ENCODE data around the gene MTRF1. TPM values are rescaled to one million over a fixed set of nuclear protein-coding genes. Genes with fewer than 3 reads are reported as not detected.

Gene MTRF1
- total RNA-seq, 2 donors from 2014 or later, result 13.8 to 17.7 TPM

Other genes starting within 250 kb of the MTRF1 start
- gene ELF1, start 244.3 kb downstream of the MTRF1 start, total RNA-seq, result 100 to 1,000 TPM; 197 to 232 TPM
- gene WBP4, start 202.1 kb downstream of the MTRF1 start, total RNA-seq, result 1 to 10 TPM; 4.4 to 5.3 TPM
- gene KBTBD6, start 130.8 kb downstream of the MTRF1 start, total RNA-seq, result 1 to 10 TPM; 4.7 to 4.9 TPM
- gene KBTBD7, start 69.0 kb downstream of the MTRF1 start, total RNA-seq, result 1 to 10 TPM; 2.7 to 3.0 TPM
- 10 to 100 TPM; 38.3 to 41.5 TPM for gene NAA16, start 47.7 kb upstream of the MTRF1 start, total RNA-seq
- gene RGCC, start 194.0 kb upstream of the MTRF1 start, total RNA-seq, result 100 to 1,000 TPM; 283 to 548 TPM

All from T-helper 17 cell (primary cell).